SK-N-SH (cell line): ENCODE data around the gene LRRN4CL. TPM values are rescaled to one million over a fixed set of nuclear protein-coding genes. Genes with fewer than 3 reads are reported as not detected.

Experiments
- CTCF ChIA-PET: fragments of 300-600, 350-600 bp; formaldehyde crosslinking; extraction: SDS; loops from one replicate; lab custom pipeline; 2021; lab: Yijun Ruan, JAX
- POLR2A ChIA-PET: fragments of 350-600 bp; sonication (Branson Sonifier 250); formaldehyde crosslinking; extraction: SDS; loops from one replicate; lab custom pipeline; 2020; ENCODE audit warnings: antibody characterized with exemption, inconsistent platforms; lab: Yijun Ruan, JAX
- DNase-seq: peaks from one replicate; pipeline ENCODE4 v3.0.0; 2012
- H2AFZ ChIP-seq: fragments of 200-600 bp; sonication (generic); 2 replicates; pipeline ENCODE4 v1.8.1; 2016; ENCODE audit warnings: antibody characterized with exemption, mild to moderate bottlenecking, low read depth
- H3F3A ChIP-seq: fragments of 200-600 bp; sonication (generic); replicated peaks from 2 replicates; pipeline ENCODE3; 2016; ENCODE audit warnings: antibody characterized with exemption, mild to moderate bottlenecking; ENCODE audit not compliant: insufficient read depth
- H3K27ac ChIP-seq, 2 experiments: fragments of 200-500 bp in 1 of 2; fragments of 200-600 bp in 1 of 2; sonication (Bioruptor generic) in 1 of 2; sonication (generic), shearing (Covaris generic) in 1 of 2; 2 replicates each; pipeline versions ENCODE4 v1.5.1 to v1.6.1; 2014 to 2016; ENCODE audit warnings: low read depth in 2 of 2, inconsistent platforms in 1 of 2, low read length in 1 of 2, mild to moderate bottlenecking in 1 of 2, mixed read lengths in 1 of 2
- H3K27me3 ChIP-seq: fragments of 200-600 bp; sonication (generic), shearing (Covaris generic); 2 replicates; pipeline ENCODE4 v1.6.1; 2016; ENCODE audit warnings: mixed run types; ENCODE audit not compliant: insufficient read depth
- H3K36me3 ChIP-seq, 2 experiments: fragments of 200-500 bp in 1 of 2; fragments of 200-600 bp in 1 of 2; sonication (Bioruptor generic) in 1 of 2; sonication (generic) in 1 of 2; replicated peaks in 1 of 2; 2 replicates each; pipeline versions ENCODE3 to v1.5.1; 2014 to 2016; ENCODE audit warnings: low read length in 1 of 2, mild to moderate bottlenecking in 1 of 2; ENCODE audit not compliant: insufficient read depth in 2 of 2, control insufficient read depth in 1 of 2
- H3K4me1 ChIP-seq, 2 experiments: fragments of 200-500 bp in 1 of 2; fragments of 200-600 bp in 1 of 2; sonication (Bioruptor generic) in 1 of 2; sonication (generic), shearing (Covaris generic) in 1 of 2; 2 replicates each; pipeline versions ENCODE4 v1.5.1 to v1.6.1; 2014 to 2016; ENCODE audit warnings: low read depth in 1 of 2, low read length in 1 of 2, mixed run types in 1 of 2; ENCODE audit not compliant: insufficient read depth in 2 of 2, control insufficient read depth in 1 of 2
- H3K4me2 ChIP-seq: fragments of 200-600 bp; sonication (generic), shearing (Covaris generic); 2 replicates; pipeline ENCODE4 v1.6.1; 2017; ENCODE audit warnings: mixed run types
- H3K4me3 ChIP-seq, 2 experiments: fragments of 200-500 bp in 1 of 2; fragments of 200-600 bp in 1 of 2; sonication (Bioruptor generic) in 1 of 2; sonication (generic), shearing (Covaris generic) in 1 of 2; 2 replicates each; pipeline versions ENCODE4 v1.5.1 to v1.8.1; 2014 to 2016; ENCODE audit warnings: low read depth in 2 of 2, inconsistent platforms in 1 of 2, low read length in 1 of 2, mild to moderate bottlenecking in 1 of 2, mixed read lengths in 1 of 2, moderate library complexity in 1 of 2
- H3K79me2 ChIP-seq: fragments of 200-600 bp; sonication (generic); 2 replicates; pipeline ENCODE4 v1.8.1; 2017; ENCODE audit warnings: mild to moderate bottlenecking; ENCODE audit not compliant: insufficient read depth
- H3K9ac ChIP-seq: fragments of 200-600 bp; sonication (generic); 2 replicates; pipeline ENCODE4 v1.6.1; 2017; ENCODE audit warnings: mixed run types
- H3K9me2 ChIP-seq: fragments of 200-600 bp; sonication (generic); 2 replicates; pipeline ENCODE4 v1.6.1; 2017; ENCODE audit warnings: mixed run types
- H3K9me3 ChIP-seq: fragments of 200-600 bp; sonication (generic); 2 replicates; pipeline ENCODE4 v1.6.1; 2017; ENCODE audit warnings: mixed run types, mild to moderate bottlenecking, moderate library complexity
- H4K20me1 ChIP-seq: fragments of 200-600 bp; sonication (generic); 2 replicates; pipeline ENCODE4 v1.6.1; 2017; ENCODE audit warnings: mild to moderate bottlenecking, mixed run types; ENCODE audit not compliant: insufficient read depth
- CHD2 ChIP-seq: fragments of 150-350 bp; IDR thresholded peaks from 2 replicates; pipeline ENCODE4 v1.6.1; 2018; ENCODE audit warnings: low read length; ENCODE audit not compliant: partially characterized antibody
- FOXJ3 ChIP-seq: sonication (generic); formaldehyde crosslinking; IDR thresholded peaks from 2 replicates; pipeline ENCODE4 v1.5.1; 2020; ENCODE audit warnings: mild to moderate bottlenecking, missing genetic modification reagents
- GATA2 ChIP-seq: sonication (generic); formaldehyde crosslinking; IDR thresholded peaks from 2 replicates; pipeline ENCODE4 v1.5.0; 2020; ENCODE audit warnings: mild to moderate bottlenecking, missing genetic modification reagents
- NRF1 ChIP-seq: IDR thresholded peaks from 2 replicates; pipeline ENCODE4 v1.6.1; 2012; ENCODE audit warnings: low read depth, mild to moderate bottlenecking, low read length
- POLR2AphosphoS5 ChIP-seq: IDR thresholded peaks from 2 replicates; pipeline ENCODE4 v1.6.1; 2012; ENCODE audit warnings: low read depth, low read length
- RCOR1 ChIP-seq: fragments of 150-350 bp; IDR thresholded peaks from 2 replicates; pipeline ENCODE4 v1.6.1; 2017; ENCODE audit warnings: antibody characterized with exemption, low read length
- RXRA ChIP-seq: IDR thresholded peaks from 2 replicates; pipeline ENCODE4 v1.4.0; 2012; ENCODE audit warnings: low read depth, mild to moderate bottlenecking, borderline replicate concordance
- TAF1 ChIP-seq: IDR thresholded peaks from 2 replicates; pipeline ENCODE4 v1.6.1; 2012; ENCODE audit warnings: low read depth, mild to moderate bottlenecking, low read length, moderate library complexity, borderline replicate concordance
- WGBS: methylation state at CpG from one replicate; pipeline ENCODE4 v1.1.6; 2017; ENCODE audit warnings: low lambda C conversion rate; 5-methylcytosine and 5-hydroxymethylcytosine counted together
- polyA plus RNA-seq, 3 experiments: library from polyadenylated mRNA; depleted of rRNA; stranded (reverse); fragments of >200 nt; gene quantifications; 2 replicates each; pipeline ENCODE4 v1.2.3, GENCODE V29; 2012
- TF ChIP-seq, protein P1 (sequence below): fragments of 200-600 bp; sonication (generic); IDR thresholded peaks from 2 replicates; pipeline ENCODE4 v1.6.1; 2017; ENCODE audit warnings: antibody characterized with exemption, mild to moderate bottlenecking, moderate library complexity

Gene LRRN4CL
- polyA plus RNA-seq, 1 of the 3 experiments (the other 2 are of a cell fraction), result 0.08 TPM

- peaks cover 26% of the 10 kb centered on the region for H3F3A ChIP-seq
- H4K20me1 ChIP-seq, result peaks cover 36% of the 10 kb centered on the region
- no peak overlapping the region for H3K27ac ChIP-seq
- DNase-seq, result no peak
- H3K4me2 ChIP-seq, result peak overlapping the region; percentile 93
- H3K9me3 ChIP-seq, result no peaks in the 10 kb centered on the region
- peaks cover 51 to 66% of the 10 kb centered on the region in 2 experiments for H3K36me3 ChIP-seq
- WGBS, result 56% methylated on average over 8 of the region's 8 CpGs
- H3K4me3 ChIP-seq, result peak overlapping the region; percentile 89 to 92
- peaks cover 84% of the 10 kb centered on the region for H3K79me2 ChIP-seq
- TF ChIP-seq RCOR1 (no peak), CHD2 (no peak), NRF1 (no peak), POLR2AphosphoS5 (no peak), FOXJ3 (CRISPR knock-in tag) (no peak), TAF1 (no peak), RXRA (no peak)
- TF ChIP-seq, all 33 proteins: peak for 0
- Histone ChIP-seq H3K9me2 (no peaks in the 10 kb centered on the region), H3K4me1 (peaks cover 9 to 15% of the 10 kb centered on the region in 2 experiments; a peak in 3 of 4 replicates), H2AFZ (no peak overlapping the region), H3K27me3 (no peaks in the 10 kb centered on the region), H3K9ac (peak overlapping the region; percentile 88; the same call in 1 of the 2 replicates)
- ChIA-PET POLR2A (interaction anchor here (0.9 to 4.5 kb wide), 3 partner anchors 14 to 117 kb away, joined by 3 to 24 read pairs (median 3); no protein-coding TSS in a partner anchor), CTCF (interaction anchor here (1.0 to 1.9 kb wide), 4 partner anchors 30 to 133 kb away, joined by 3 to 6 read pairs (median 4); partner anchors contain the start of genes TMEM223 and TUT1)
Observed at GRCh38 chr11:62724171-62724570, 34.8 kb upstream of the LRRN4CL start.

DNA sequence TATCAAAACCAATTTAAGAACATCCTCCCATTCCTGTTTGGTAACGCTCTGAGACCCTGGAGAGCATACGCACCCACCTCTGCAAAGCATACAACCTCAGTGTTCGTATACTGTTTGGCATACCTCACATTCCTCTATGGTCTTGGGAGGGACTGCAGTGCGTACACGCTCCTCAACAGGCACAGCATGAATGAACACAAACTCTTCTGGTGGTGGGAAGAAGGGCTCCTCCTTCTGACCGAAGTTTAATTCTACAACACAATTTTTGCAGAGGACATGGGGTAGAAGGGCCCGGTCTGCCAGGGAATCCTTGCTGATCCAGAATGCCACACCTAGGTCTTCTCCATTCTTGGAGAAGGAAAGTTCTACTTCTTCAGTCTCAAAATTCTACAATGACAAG is 32.7 kb upstream of the LRRN4CL start:
- Histone ChIP-seq H3K9ac (no peak overlapping the region), H3F3A (peaks cover 22% of the 10 kb centered on the region), H3K79me2 (peaks cover 98% of the 10 kb centered on the region), H3K9me3 (no peaks in the 10 kb centered on the region), H3K4me2 (no peak overlapping the region), H3K4me1 (peaks cover 9 to 15% of the 10 kb centered on the region in 2 experiments; a peak in 3 of 4 replicates), H4K20me1 (peaks cover 36% of the 10 kb centered on the region), H3K27me3 (no peaks in the 10 kb centered on the region), H3K27ac (no peak overlapping the region), H3K4me3 (no peak overlapping the region), H3K9me2 (no peaks in the 10 kb centered on the region), H3K36me3 (peaks cover 59 to 87% of the 10 kb centered on the region in 2 experiments), H2AFZ (no peak overlapping the region)
- CTCF ChIA-PET, result no interaction called here
- POLR2A ChIA-PET, result no interaction called here
- DNase-seq, result no peak
- WGBS, result 89% methylated on average over 7 of the region's 7 CpGs
- no peak for TF ChIP-seq GATA2 (CRISPR knock-in tag)
- TF ChIP-seq, protein P1, sequence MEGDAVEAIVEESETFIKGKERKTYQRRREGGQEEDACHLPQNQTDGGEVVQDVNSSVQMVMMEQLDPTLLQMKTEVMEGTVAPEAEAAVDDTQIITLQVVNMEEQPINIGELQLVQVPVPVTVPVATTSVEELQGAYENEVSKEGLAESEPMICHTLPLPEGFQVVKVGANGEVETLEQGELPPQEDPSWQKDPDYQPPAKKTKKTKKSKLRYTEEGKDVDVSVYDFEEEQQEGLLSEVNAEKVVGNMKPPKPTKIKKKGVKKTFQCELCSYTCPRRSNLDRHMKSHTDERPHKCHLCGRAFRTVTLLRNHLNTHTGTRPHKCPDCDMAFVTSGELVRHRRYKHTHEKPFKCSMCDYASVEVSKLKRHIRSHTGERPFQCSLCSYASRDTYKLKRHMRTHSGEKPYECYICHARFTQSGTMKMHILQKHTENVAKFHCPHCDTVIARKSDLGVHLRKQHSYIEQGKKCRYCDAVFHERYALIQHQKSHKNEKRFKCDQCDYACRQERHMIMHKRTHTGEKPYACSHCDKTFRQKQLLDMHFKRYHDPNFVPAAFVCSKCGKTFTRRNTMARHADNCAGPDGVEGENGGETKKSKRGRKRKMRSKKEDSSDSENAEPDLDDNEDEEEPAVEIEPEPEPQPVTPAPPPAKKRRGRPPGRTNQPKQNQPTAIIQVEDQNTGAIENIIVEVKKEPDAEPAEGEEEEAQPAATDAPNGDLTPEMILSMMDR, result 0 out of 2 replicates have a peak, but pooled peaks have one; percentile 20
